Fibroblast of lung (primary cell): ENCODE results near the gene TMOD4. TPM values are rescaled to one million over a fixed set of nuclear protein-coding genes. Genes with fewer than 3 reads are reported as not detected.

Experiments
- DNase-seq, 2 donors: peaks; one replicate each; pipeline versions ENCODE4 v3.0.0 to v3.0.0-alpha.2; 2010; ENCODE audit warnings: low read depth in 2 of 2
- H2AFZ ChIP-seq: 2 replicates; pipeline ENCODE4 v1.5.1; 2012; ENCODE audit warnings: low read length, control low read depth, inconsistent platforms
- H3K27ac ChIP-seq: 2 replicates; pipeline ENCODE4 v1.5.1; 2011; ENCODE audit warnings: low read length, control low read depth; ENCODE audit not compliant: insufficient read depth
- H3K27me3 ChIP-seq: 2 replicates; pipeline ENCODE4 v1.5.1; 2011; ENCODE audit warnings: mild to moderate bottlenecking, low read length; ENCODE audit not compliant: control insufficient read depth, insufficient read depth
- H3K36me3 ChIP-seq: 2 replicates; pipeline ENCODE4 v1.5.1; 2011; ENCODE audit warnings: low read length; ENCODE audit not compliant: control insufficient read depth, insufficient read depth
- H3K4me1 ChIP-seq: 2 replicates; pipeline ENCODE4 v1.5.1; 2011; ENCODE audit warnings: low read length; ENCODE audit not compliant: control insufficient read depth, insufficient read depth; ENCODE audit errors: extremely low read depth
- H3K4me2 ChIP-seq: 2 replicates; pipeline ENCODE4 v1.5.1; 2011; ENCODE audit warnings: low read length, control low read depth; ENCODE audit not compliant: insufficient read depth; ENCODE audit errors: extremely low read depth
- H3K4me3 ChIP-seq, 4 experiments: fragments of 200-600 bp in 1 of 4; sonication (generic) in 1 of 4; replicated peaks in 1 of 4; 2 replicates each; pipeline ENCODE4 v1.5.1; 2011 to 2016; ENCODE audit warnings: low read length in 4 of 4, low read depth in 3 of 4, mild to moderate bottlenecking in 3 of 4, control low read depth in 2 of 4, inconsistent platforms in 1 of 4, mixed read lengths in 1 of 4; ENCODE audit not compliant: insufficient read depth in 1 of 4; ENCODE audit errors: control extremely low read depth in 1 of 4
- H3K79me2 ChIP-seq: 2 replicates; pipeline ENCODE4 v1.5.1; 2012; ENCODE audit warnings: mild to moderate bottlenecking, low read length, inconsistent platforms; ENCODE audit not compliant: control insufficient read depth, insufficient read depth
- H3K9ac ChIP-seq: 2 replicates; pipeline ENCODE4 v1.5.1; 2011; ENCODE audit warnings: mild to moderate bottlenecking, low read length, control low read depth; ENCODE audit not compliant: insufficient read depth
- H3K9me3 ChIP-seq: 2 replicates; pipeline ENCODE4 v1.5.1; 2012; ENCODE audit warnings: low read depth, low read length; ENCODE audit not compliant: control insufficient read depth, insufficient read depth
- H4K20me1 ChIP-seq: 2 replicates; pipeline ENCODE4 v1.5.1; 2011; ENCODE audit warnings: low read length; ENCODE audit not compliant: control insufficient read depth, insufficient read depth; ENCODE audit errors: extremely low read depth
- CTCF ChIP-seq, 2 donors: IDR thresholded peaks in 1 of 2; conservative IDR thresholded peaks in 1 of 2; 1 replicate in 1 of 2; 2 replicates in 1 of 2; pipeline ENCODE4 v1.5.1; 2011 to 2012; ENCODE audit warnings: low read length in 2 of 2, control low read depth in 1 of 2, inconsistent platforms in 1 of 2, low read depth in 1 of 2, mild to moderate bottlenecking in 1 of 2
- EZH2 ChIP-seq: IDR thresholded peaks from 2 replicates; pipeline ENCODE4 v1.5.1; 2012; ENCODE audit warnings: low read length, control low read depth, mild to moderate bottlenecking; ENCODE audit errors: missing control alignments
- polyA plus RNA-seq, 2 donors: library from polyadenylated mRNA; depleted of rRNA in 1 of 2; stranded (reverse) in 1 of 2; unstranded in 1 of 2; fragments of >200 nt; gene quantifications; 2 replicates each; pipeline ENCODE4 v1.2.1, GENCODE V29; 2011 to 2012; ENCODE audit warnings: missing spikeins in 1 of 2
- total RNA-seq: library from RNA; depleted of rRNA; stranded (reverse); fragments of >200 nt; gene quantifications from 2 replicates; pipeline ENCODE4 v1.2.1, GENCODE V29; 2014

Gene TMOD4
- total and polyA plus RNA-seq, 2 donors (not counting 1 experiment from before 2014, with no cell fraction given): 0.41 TPM; not detected in 1

GRCh38 chr1:151175041-151175741, 590 bp downstream of the TMOD4 start:
- no peaks in the 10 kb centered on the region for H3K79me2 ChIP-seq
- no peaks in the 10 kb centered on the region for H3K27me3 ChIP-seq
- H3K4me3 ChIP-seq: no peak overlapping the region
- H3K36me3 ChIP-seq: peaks cover 12% of the 10 kb centered on the region
- H2AFZ ChIP-seq: no peak overlapping the region
- peak in 1 of 2 donors; percentile 74 for DNase-seq
- H3K4me2 ChIP-seq: no peak overlapping the region
- TF ChIP-seq CTCF (conservative IDR thresholded peaks at IDR 0.05 in 1 of 2, IDR thresholded peaks at IDR 0.05 in 1 of 2; ENCODE audit: low read depth in 1 of 2, low read length in 2 of 2) (no peak), EZH2 (no peak)
- peak overlapping the region; percentile 35 for H3K27ac ChIP-seq
- H4K20me1 ChIP-seq: no peaks in the 10 kb centered on the region
- H3K4me1 ChIP-seq: no peaks in the 10 kb centered on the region
- no peak overlapping the region for H3K9ac ChIP-seq
- no peaks in the 10 kb centered on the region for H3K9me3 ChIP-seq

- peaks cover 17% of the 10 kb centered on the region for H3K36me3 ChIP-seq
Measured at GRCh38 chr1:151171190-151171589, 4.6 kb downstream of the TMOD4 start.

GRCh38 chr1:151167116-151167515, 8.7 kb downstream of the TMOD4 start:
- Histone ChIP-seq H3K27ac (peak overlapping the region; percentile 84), H3K4me2 (peak overlapping the region; percentile 89), H2AFZ (no peak overlapping the region), H3K4me3 (peak overlapping the region; percentile 67 to 81 (median 79)), H3K9ac (peak overlapping the region; percentile 63), H3K36me3 (peaks cover 13% of the 10 kb centered on the region), H3K9me3 (no peaks in the 10 kb centered on the region), H3K27me3 (no peaks in the 10 kb centered on the region), H3K79me2 (peaks cover 11% of the 10 kb centered on the region), H3K4me1 (peaks cover 6% of the 10 kb centered on the region), H4K20me1 (no peaks in the 10 kb centered on the region)
- no peak for DNase-seq
- TF ChIP-seq EZH2 (no peak), CTCF (conservative IDR thresholded peaks at IDR 0.05 in 1 of 2, IDR thresholded peaks at IDR 0.05 in 1 of 2; ENCODE audit: low read depth in 1 of 2, low read length in 2 of 2) (no peak)

More at GRCh38 chr1:151171190-151171589, 4.6 kb downstream of the TMOD4 start:
- Histone ChIP-seq H3K9ac (no peak overlapping the region), H3K4me1 (peaks cover 6% of the 10 kb centered on the region), H3K27me3 (no peaks in the 10 kb centered on the region), H3K4me2 (no peak overlapping the region), H3K9me3 (no peaks in the 10 kb centered on the region), H3K4me3 (no peak overlapping the region), H4K20me1 (no peaks in the 10 kb centered on the region), H3K27ac (no peak overlapping the region), H3K79me2 (peaks cover 9% of the 10 kb centered on the region), H2AFZ (no peak overlapping the region)
- TF ChIP-seq CTCF (conservative IDR thresholded peaks at IDR 0.05 in 1 of 2, IDR thresholded peaks at IDR 0.05 in 1 of 2; ENCODE audit: low read depth in 1 of 2, low read length in 2 of 2): no peak
- DNase-seq: no peak
